Measurements from ENCODE around the gene MTMR3. TPM values are rescaled to one million over a fixed set of nuclear protein-coding genes. Genes with fewer than 3 reads are reported as not detected.

The MTMR3 gene
- total RNA-seq, 2 experiments from 2014 or later: 17.6 to 22.2 TPM

GRCh38 chr22:30028731-30029130, 145.8 kb downstream of the MTMR3 start:
- Histone ChIP-seq H3K36me3 (ENCODE audit: insufficient read depth, low read length) (peaks cover 9% of the 10 kb centered on the region; the same call in 1 of the 2 replicates), H3K27ac (ENCODE audit: low read depth, low read length, poor library complexity, severe bottlenecking) (no peak overlapping the region), H3K4me3 (ENCODE audit: low read depth, low read length, poor library complexity, severe bottlenecking) (no peak overlapping the region), H3K9me3 (ENCODE audit: low read length) (no peaks in the 10 kb centered on the region), H2AFZ (ENCODE audit: low read length) (no peak overlapping the region), H3K4me2 (ENCODE audit: low read length) (no peak overlapping the region), H3K79me2 (ENCODE audit: insufficient read depth, low read depth, low read length) (no peaks in the 10 kb centered on the region), H4K20me1 (ENCODE audit: insufficient read depth, low read length) (no peaks in the 10 kb centered on the region; the same call in 1 of the 2 replicates), H3K4me1 (ENCODE audit: insufficient read depth, low read length, poor library complexity, severe bottlenecking) (no peaks in the 10 kb centered on the region), H3K9me2 (ENCODE audit: insufficient read depth, low read length) (no peaks in the 10 kb centered on the region)
- no peak for TF ChIP-seq EZH2phosphoT487 (IDR thresholded peaks at IDR 0.05; ENCODE audit: borderline replicate concordance, low read depth, low read length)
- TF ChIP-seq CTCF (conservative IDR thresholded peaks at IDR 0.05; ENCODE audit: low read length): no peak
- ChIA-PET POLR2A (no interaction called here), CTCF (ENCODE audit: unreplicated experiment) (interaction anchor here (0.5 kb wide), 1 partner anchor 578 kb away, joined by 17 read pairs; the partner anchor contains the start of gene TCN2)
- intact Hi-C loops (cut with micrococcal nuclease; ENCODE audit: unreplicated experiment): no loop called here
- no TSS peak for BruUV-seq (replicated peaks)
- no peak for DNase-seq (ENCODE audit: low spot score)

- no peak overlapping the region for H3K27ac ChIP-seq (ENCODE audit: low read depth, low read length, poor library complexity, severe bottlenecking)
- no peaks in the 10 kb centered on the region for H3K79me2 ChIP-seq (ENCODE audit: insufficient read depth, low read depth, low read length)
- H3K9me3 ChIP-seq (ENCODE audit: low read length): no peaks in the 10 kb centered on the region
- H3K4me3 ChIP-seq (ENCODE audit: low read depth, low read length, poor library complexity, severe bottlenecking): no peak overlapping the region
- intact Hi-C loops (cut with micrococcal nuclease; ENCODE audit: unreplicated experiment): no loop called here
- no peak overlapping the region for H2AFZ ChIP-seq (ENCODE audit: low read length)
- H3K4me1 ChIP-seq (ENCODE audit: insufficient read depth, low read length, poor library complexity, severe bottlenecking): no peaks in the 10 kb centered on the region
- no peaks in the 10 kb centered on the region; the same call in 1 of the 2 replicates for H4K20me1 ChIP-seq (ENCODE audit: insufficient read depth, low read length)
- ChIA-PET CTCF (ENCODE audit: unreplicated experiment) (no interaction called here), POLR2A (no interaction called here)
- BruUV-seq (replicated peaks): no TSS peak
- no peaks in the 10 kb centered on the region for H3K9me2 ChIP-seq (ENCODE audit: insufficient read depth, low read length)
- peaks cover 9% of the 10 kb centered on the region; the same call in 1 of the 2 replicates for H3K36me3 ChIP-seq (ENCODE audit: insufficient read depth, low read length)
- DNase-seq (ENCODE audit: low spot score): no peak
- no peak for TF ChIP-seq CTCF (conservative IDR thresholded peaks at IDR 0.05; ENCODE audit: low read length)
- TF ChIP-seq EZH2phosphoT487 (IDR thresholded peaks at IDR 0.05; ENCODE audit: borderline replicate concordance, low read depth, low read length): no peak
- no peak overlapping the region for H3K4me2 ChIP-seq (ENCODE audit: low read length)
Measured at GRCh38 chr22:30029512-30029911, 146.5 kb downstream of the MTMR3 start.

- TF ChIP-seq EZH2phosphoT487 (IDR thresholded peaks at IDR 0.05; ENCODE audit: borderline replicate concordance, low read depth, low read length) (no peak), CTCF (conservative IDR thresholded peaks at IDR 0.05; ENCODE audit: low read length) (no peak)
- DNase-seq (ENCODE audit: low spot score): no peak
- no peak overlapping the region for H3K27ac ChIP-seq (ENCODE audit: low read depth, low read length, poor library complexity, severe bottlenecking)
- intact Hi-C loops (cut with micrococcal nuclease; ENCODE audit: unreplicated experiment): no loop called here
- H3K4me1 ChIP-seq (ENCODE audit: insufficient read depth, low read length, poor library complexity, severe bottlenecking): no peaks in the 10 kb centered on the region
- CTCF ChIA-PET (ENCODE audit: unreplicated experiment): no interaction called here
- H3K9me3 ChIP-seq (ENCODE audit: low read length): no peaks in the 10 kb centered on the region
- H3K4me3 ChIP-seq (ENCODE audit: low read depth, low read length, poor library complexity, severe bottlenecking): no peak overlapping the region
- POLR2A ChIA-PET: no interaction called here
- H3K9me2 ChIP-seq (ENCODE audit: insufficient read depth, low read length): no peaks in the 10 kb centered on the region
- no TSS peak for BruUV-seq (replicated peaks)
- H4K20me1 ChIP-seq (ENCODE audit: insufficient read depth, low read length): no peaks in the 10 kb centered on the region; the same call in 1 of the 2 replicates
- no peak overlapping the region for H3K4me2 ChIP-seq (ENCODE audit: low read length)
- no peaks in the 10 kb centered on the region for H3K79me2 ChIP-seq (ENCODE audit: insufficient read depth, low read depth, low read length)
- peaks cover 9% of the 10 kb centered on the region; the same call in 1 of the 2 replicates for H3K36me3 ChIP-seq (ENCODE audit: insufficient read depth, low read length)
- no peak overlapping the region for H2AFZ ChIP-seq (ENCODE audit: low read length)
Measured at GRCh38 chr22:30030329-30030728, 147.4 kb downstream of the MTMR3 start.

Data from OCI-LY7 (cell line).